ENCODE data around the gene ASB5.

The ASB5 gene

GRCh38 chr4:176306837-176307665, 38.0 kb upstream of the ASB5 start:
- DNase-seq = no peak
- no peak for TF ChIP-seq CTCF (IDR thresholded peaks at IDR 0.05)
- Mint-ChIP-seq H3K9me3 (no peaks in the 10 kb centered on the region), H3K27me3 (ENCODE audit: low read depth, poor library complexity) (peaks cover 4% of the 10 kb centered on the region), H3K36me3 (ENCODE audit: low read depth) (no peaks in the 10 kb centered on the region), H3K4me1 (peaks cover 5% of the 10 kb centered on the region), H3K27ac (no peak overlapping the region), H3K4me3 (no peak overlapping the region)

- no peak overlapping the region for H3K27ac Mint-ChIP-seq
- H3K27me3 Mint-ChIP-seq (ENCODE audit: low read depth, poor library complexity) = peaks cover 4% of the 10 kb centered on the region
- peaks cover 5% of the 10 kb centered on the region for H3K4me1 Mint-ChIP-seq
- H3K9me3 Mint-ChIP-seq = no peaks in the 10 kb centered on the region
- DNase-seq = no peak
- no peak overlapping the region for H3K4me3 Mint-ChIP-seq
- H3K36me3 Mint-ChIP-seq (ENCODE audit: low read depth) = no peaks in the 10 kb centered on the region
- TF ChIP-seq CTCF (IDR thresholded peaks at IDR 0.05) = no peak
These were observed 34.9 kb upstream of the ASB5 start for GRCh38 chr4:176303938-176304337.

- Mint-ChIP-seq H3K27ac (no peak overlapping the region), H3K27me3 (ENCODE audit: low read depth, poor library complexity) (peaks cover 4% of the 10 kb centered on the region), H3K4me1 (peaks cover 4% of the 10 kb centered on the region), H3K9me3 (no peaks in the 10 kb centered on the region), H3K4me3 (no peak overlapping the region), H3K36me3 (ENCODE audit: low read depth) (no peaks in the 10 kb centered on the region)
- no peak for DNase-seq
- no peak for TF ChIP-seq CTCF (IDR thresholded peaks at IDR 0.05)
These were observed 33.6 kb upstream of the ASB5 start for GRCh38 chr4:176302283-176303275.

GRCh38 chr4:176300565-176300964, 31.5 kb upstream of the ASB5 start:
- Mint-ChIP-seq H3K4me1 (no peaks in the 10 kb centered on the region), H3K27me3 (ENCODE audit: low read depth, poor library complexity) (peaks cover 4% of the 10 kb centered on the region), H3K4me3 (no peak overlapping the region), H3K36me3 (ENCODE audit: low read depth) (no peaks in the 10 kb centered on the region), H3K27ac (no peak overlapping the region), H3K9me3 (no peaks in the 10 kb centered on the region)
- TF ChIP-seq CTCF (IDR thresholded peaks at IDR 0.05) = no peak
- no peak for DNase-seq

GRCh38 chr4:176300036-176300435, 31.0 kb upstream of the ASB5 start:
- no peak for TF ChIP-seq CTCF (IDR thresholded peaks at IDR 0.05)
- H3K9me3 Mint-ChIP-seq = no peaks in the 10 kb centered on the region
- H3K27me3 Mint-ChIP-seq (ENCODE audit: low read depth, poor library complexity) = peaks cover 4% of the 10 kb centered on the region
- no peak for DNase-seq
- no peak overlapping the region for H3K4me3 Mint-ChIP-seq
- H3K27ac Mint-ChIP-seq = no peak overlapping the region
- H3K4me1 Mint-ChIP-seq = no peaks in the 10 kb centered on the region
- no peaks in the 10 kb centered on the region for H3K36me3 Mint-ChIP-seq (ENCODE audit: low read depth)

Data from nephron progenitor cell (in vitro differentiated cells).